ENCODE measurements around the gene MED6. TPM values are rescaled to one million over a fixed set of nuclear protein-coding genes. Genes with fewer than 3 reads are reported as not detected.

The MED6 gene
- total RNA-seq, 1 experiment from 2014 or later, result 44.5 TPM

GRCh38 chr14:70622111-70622712 is 21.8 kb upstream of the MED6 start:
- Histone ChIP-seq H3K27me3 (no peaks in the 10 kb centered on the region), H3K4me1 (peaks cover 5% of the 10 kb centered on the region; the same call in 1 of the 2 replicates), H3K36me3 (no peaks in the 10 kb centered on the region), H3K4me3 (no peak overlapping the region), H3K27ac (no peak overlapping the region), H3K9me3 (replicated peaks) (peaks cover 7% of the 10 kb centered on the region; the same call in 1 of the 2 replicates)
- peak; percentile 22 to 62 for DNase-seq

GRCh38 chr14:70619708-70620107 is 19.3 kb upstream of the MED6 start:
- Histone ChIP-seq H3K36me3 (no peaks in the 10 kb centered on the region), H3K4me3 (no peak overlapping the region), H3K9me3 (replicated peaks) (no peaks in the 10 kb centered on the region), H3K27ac (no peak overlapping the region), H3K4me1 (peaks cover 5% of the 10 kb centered on the region; the same call in 1 of the 2 replicates), H3K27me3 (no peaks in the 10 kb centered on the region)
- DNase-seq, result no peak

GRCh38 chr14:70618314-70618713 is 17.9 kb upstream of the MED6 start:
- H3K9me3 ChIP-seq (replicated peaks), result no peaks in the 10 kb centered on the region
- no peak overlapping the region for H3K27ac ChIP-seq

GRCh38 chr14:70616646-70617045 is 16.2 kb upstream of the MED6 start:
- no peaks in the 10 kb centered on the region for H3K27me3 ChIP-seq
- no peaks in the 10 kb centered on the region for H3K36me3 ChIP-seq
- H3K9me3 ChIP-seq (replicated peaks), result no peaks in the 10 kb centered on the region
- H3K4me1 ChIP-seq, result peaks cover 5% of the 10 kb centered on the region; the same call in 1 of the 2 replicates
- H3K27ac ChIP-seq, result no peak overlapping the region
- DNase-seq, result no peak
- no peak overlapping the region for H3K4me3 ChIP-seq

More at GRCh38 chr14:70618314-70618713, 17.9 kb upstream of the MED6 start:
- H3K4me1 ChIP-seq, result peaks cover 5% of the 10 kb centered on the region; the same call in 1 of the 2 replicates
- no peak overlapping the region for H3K4me3 ChIP-seq
- DNase-seq, result peak in 1 of 2 experiments; percentile 6
- H3K36me3 ChIP-seq, result no peaks in the 10 kb centered on the region
- no peaks in the 10 kb centered on the region for H3K27me3 ChIP-seq

- H3K36me3 ChIP-seq, result no peaks in the 10 kb centered on the region
- H3K27me3 ChIP-seq, result no peaks in the 10 kb centered on the region
- no peak for DNase-seq
- no peaks in the 10 kb centered on the region for H3K4me1 ChIP-seq
- H3K4me3 ChIP-seq, result no peak overlapping the region
- H3K9me3 ChIP-seq (replicated peaks), result no peaks in the 10 kb centered on the region
- no peak overlapping the region for H3K27ac ChIP-seq
These were observed 10.8 kb upstream of the MED6 start for GRCh38 chr14:70611216-70611615.

GRCh38 chr14:70602254-70602653 is 1.8 kb upstream of the MED6 start:
- no peak overlapping the region for H3K27ac ChIP-seq
- H3K4me3 ChIP-seq, result no peak overlapping the region
- H3K4me1 ChIP-seq, result peaks cover 4% of the 10 kb centered on the region
- H3K9me3 ChIP-seq (replicated peaks), result no peaks in the 10 kb centered on the region
- DNase-seq, result no peak
- no peaks in the 10 kb centered on the region for H3K27me3 ChIP-seq
- peaks cover 6% of the 10 kb centered on the region for H3K36me3 ChIP-seq

- Histone ChIP-seq H3K27me3 (no peaks in the 10 kb centered on the region), H3K27ac (peak overlapping the region; percentile 68), H3K4me1 (peaks cover 4% of the 10 kb centered on the region), H3K4me3 (peak overlapping the region; percentile 100), H3K36me3 (peaks cover 17% of the 10 kb centered on the region), H3K9me3 (replicated peaks) (no peaks in the 10 kb centered on the region)
- DNase-seq, result no peak
These were observed 707 bp upstream of the MED6 start for GRCh38 chr14:70601162-70601561.

GRCh38 chr14:70599345-70599744 is 1.1 kb downstream of the MED6 start:
- Histone ChIP-seq H3K4me3 (peak overlapping the region; percentile 100), H3K4me1 (peaks cover 4% of the 10 kb centered on the region), H3K27me3 (no peaks in the 10 kb centered on the region), H3K27ac (no peak overlapping the region), H3K9me3 (replicated peaks) (no peaks in the 10 kb centered on the region), H3K36me3 (peaks cover 27% of the 10 kb centered on the region)
- no peak for DNase-seq

- Histone ChIP-seq H3K9me3 (replicated peaks) (no peaks in the 10 kb centered on the region), H3K36me3 (peaks cover 41% of the 10 kb centered on the region), H3K4me1 (peaks cover 4% of the 10 kb centered on the region), H3K4me3 (no peak overlapping the region), H3K27ac (no peak overlapping the region), H3K27me3 (no peaks in the 10 kb centered on the region)
- DNase-seq, result no peak
These were observed 2.7 kb downstream of the MED6 start for GRCh38 chr14:70597731-70598130.

- no peak overlapping the region for H3K27ac ChIP-seq
- H3K36me3 ChIP-seq, result peaks cover 57% of the 10 kb centered on the region
- no peaks in the 10 kb centered on the region for H3K27me3 ChIP-seq
- H3K4me3 ChIP-seq, result no peak overlapping the region
- H3K4me1 ChIP-seq, result no peaks in the 10 kb centered on the region
- no peaks in the 10 kb centered on the region for H3K9me3 ChIP-seq (replicated peaks)
- no peak for DNase-seq
These were observed 4.8 kb downstream of the MED6 start for GRCh38 chr14:70595443-70596185.

GRCh38 chr14:70594461-70594860 is 6.0 kb downstream of the MED6 start:
- Histone ChIP-seq H3K4me3 (no peak overlapping the region), H3K27ac (no peak overlapping the region), H3K4me1 (no peaks in the 10 kb centered on the region), H3K36me3 (peaks cover 53% of the 10 kb centered on the region), H3K9me3 (replicated peaks) (no peaks in the 10 kb centered on the region), H3K27me3 (no peaks in the 10 kb centered on the region)
- no peak for DNase-seq

GRCh38 chr14:70585231-70585630 is 15.2 kb downstream of the MED6 start:
- Histone ChIP-seq H3K27ac (no peak overlapping the region), H3K4me1 (no peaks in the 10 kb centered on the region), H3K36me3 (peaks cover 40% of the 10 kb centered on the region), H3K27me3 (no peaks in the 10 kb centered on the region), H3K9me3 (replicated peaks) (no peaks in the 10 kb centered on the region), H3K4me3 (no peak overlapping the region)
- peak in 1 of 2 experiments; percentile 10 for DNase-seq

- no peaks in the 10 kb centered on the region for H3K9me3 ChIP-seq (replicated peaks)
- H3K4me3 ChIP-seq, result no peak overlapping the region
- no peak for DNase-seq
- no peaks in the 10 kb centered on the region for H3K4me1 ChIP-seq
- no peak overlapping the region for H3K27ac ChIP-seq
- H3K27me3 ChIP-seq, result no peaks in the 10 kb centered on the region
- H3K36me3 ChIP-seq, result peaks cover 8% of the 10 kb centered on the region
These were observed 23.6 kb downstream of the MED6 start for GRCh38 chr14:70576891-70577290.

GRCh38 chr14:70573050-70573449 is 27.4 kb downstream of the MED6 start:
- no peaks in the 10 kb centered on the region for H3K9me3 ChIP-seq (replicated peaks)
- no peaks in the 10 kb centered on the region for H3K27me3 ChIP-seq
- no peaks in the 10 kb centered on the region for H3K36me3 ChIP-seq
- H3K4me3 ChIP-seq, result no peak overlapping the region
- no peak for DNase-seq
- H3K4me1 ChIP-seq, result no peaks in the 10 kb centered on the region
- H3K27ac ChIP-seq, result no peak overlapping the region

GRCh38 chr14:70571139-70571538 is 29.3 kb downstream of the MED6 start:
- Histone ChIP-seq H3K36me3 (no peaks in the 10 kb centered on the region; the same call in 1 of the 2 replicates), H3K9me3 (replicated peaks) (no peaks in the 10 kb centered on the region), H3K4me1 (no peaks in the 10 kb centered on the region), H3K4me3 (no peak overlapping the region), H3K27me3 (no peaks in the 10 kb centered on the region), H3K27ac (no peak overlapping the region)
- DNase-seq, result no peak
